ENCODE data around the gene INPP5A. TPM values are rescaled to one million over a fixed set of nuclear protein-coding genes. Genes with fewer than 3 reads are reported as not detected.

Gene INPP5A
- total RNA-seq, 4 donors from 2014 or later: 34.8 to 80.8 (median 52.8) TPM

- no peaks in the 10 kb centered on the region for H3K36me3 ChIP-seq
- DNase-seq: no peak
- intact Hi-C loops (cut with DNase I; ENCODE audit: low total_unique reads): no loop called here
- H3K9me3 ChIP-seq: no peaks in the 10 kb centered on the region
- no peak overlapping the region for H3K27ac ChIP-seq
- in situ Hi-C loops (cut with MboI; ENCODE audit: low pct_ligation_motif_present in 1 of 4, low pct_unique_long_range_greater_than_20kb in 1 of 4, low sequenced_read_pairs in 3 of 4): no loop called here
- no peaks in the 10 kb centered on the region for H3K27me3 ChIP-seq
- H3K4me3 ChIP-seq: no peak overlapping the region
- no peaks in the 10 kb centered on the region for H3K4me1 ChIP-seq
- no peak for TF ChIP-seq CTCF (IDR thresholded peaks at IDR 0.05)
- TF ChIP-seq POLR2A (IDR thresholded peaks at IDR 0.05): no peak
- no peak for TF ChIP-seq POLR2AphosphoS5 (IDR thresholded peaks at IDR 0.05)
- TF ChIP-seq EP300 (IDR thresholded peaks at IDR 0.05; ENCODE audit: low read depth): no peak
- 61 to 90% methylated on average over 2 to 21 of the region's 21 CpGs for WGBS, 2 donors (ENCODE audit: low coverage in 1 of 2)
Measured at GRCh38 chr10:132805599-132805998, 268.0 kb downstream of the INPP5A start.

GRCh38 chr10:132806110-132806509 is 268.5 kb downstream of the INPP5A start:
- no peaks in the 10 kb centered on the region for H3K36me3 ChIP-seq
- H3K4me3 ChIP-seq: no peak overlapping the region
- H3K27me3 ChIP-seq: no peaks in the 10 kb centered on the region
- H3K27ac ChIP-seq: no peak overlapping the region
- no peaks in the 10 kb centered on the region for H3K9me3 ChIP-seq
- no peak for DNase-seq
- TF ChIP-seq EP300 (IDR thresholded peaks at IDR 0.05; ENCODE audit: low read depth): no peak
- TF ChIP-seq POLR2AphosphoS5 (IDR thresholded peaks at IDR 0.05): no peak
- no peak for TF ChIP-seq CTCF (IDR thresholded peaks at IDR 0.05)
- no peak for TF ChIP-seq POLR2A (IDR thresholded peaks at IDR 0.05)
- H3K4me1 ChIP-seq: no peaks in the 10 kb centered on the region
- WGBS, 2 donors (ENCODE audit: low coverage in 1 of 2): 43 to 59% methylated on average over 7 of the region's 7 CpGs
- in situ Hi-C loops (cut with MboI; ENCODE audit: low pct_ligation_motif_present in 1 of 4, low pct_unique_long_range_greater_than_20kb in 1 of 4, low sequenced_read_pairs in 3 of 4): no loop called here
- intact Hi-C loops (cut with DNase I; ENCODE audit: low total_unique reads): no loop called here

GRCh38 chr10:132806561-132807003 is 269.0 kb downstream of the INPP5A start:
- Histone ChIP-seq H3K4me3 (no peak overlapping the region), H3K36me3 (no peaks in the 10 kb centered on the region), H3K9me3 (no peaks in the 10 kb centered on the region), H3K27me3 (no peaks in the 10 kb centered on the region), H3K4me1 (no peaks in the 10 kb centered on the region), H3K27ac (no peak overlapping the region)
- in situ Hi-C loops (cut with MboI; ENCODE audit: low pct_ligation_motif_present in 1 of 4, low pct_unique_long_range_greater_than_20kb in 1 of 4, low sequenced_read_pairs in 3 of 4) (no loop called here), intact Hi-C loops (cut with DNase I; ENCODE audit: low total_unique reads) (no loop called here)
- no peak for DNase-seq
- TF ChIP-seq EP300 (IDR thresholded peaks at IDR 0.05; ENCODE audit: low read depth): no peak
- no peak for TF ChIP-seq CTCF (IDR thresholded peaks at IDR 0.05)
- no peak for TF ChIP-seq POLR2A (IDR thresholded peaks at IDR 0.05)
- TF ChIP-seq POLR2AphosphoS5 (IDR thresholded peaks at IDR 0.05): no peak
- 82 to 96% methylated on average over 7 to 24 of the region's 25 CpGs for WGBS, 2 donors (ENCODE audit: low coverage in 1 of 2)

- intact Hi-C loops (cut with DNase I; ENCODE audit: low total_unique reads): no loop called here
Measured at GRCh38 chr10:132807621-132808049, 270.0 kb downstream of the INPP5A start.

More at GRCh38 chr10:132807621-132808049, 270.0 kb downstream of the INPP5A start:
- in situ Hi-C loops (cut with MboI; ENCODE audit: low pct_ligation_motif_present in 1 of 4, low pct_unique_long_range_greater_than_20kb in 1 of 4, low sequenced_read_pairs in 3 of 4): no loop called here
- H3K4me1 ChIP-seq: no peaks in the 10 kb centered on the region
- H3K36me3 ChIP-seq: no peaks in the 10 kb centered on the region
- 84% methylated on average over 23 of the region's 27 CpGs; no CpG with 5 or more reads in 1 of the 2 donors for WGBS, 2 donors (ENCODE audit: low coverage in 1 of 2)
- H3K9me3 ChIP-seq: no peaks in the 10 kb centered on the region
- H3K27ac ChIP-seq: no peak overlapping the region
- H3K27me3 ChIP-seq: no peaks in the 10 kb centered on the region
- no peak overlapping the region for H3K4me3 ChIP-seq
- no peak for TF ChIP-seq POLR2AphosphoS5 (IDR thresholded peaks at IDR 0.05)
- no peak for TF ChIP-seq POLR2A (IDR thresholded peaks at IDR 0.05)
- TF ChIP-seq CTCF (IDR thresholded peaks at IDR 0.05): no peak
- no peak for TF ChIP-seq EP300 (IDR thresholded peaks at IDR 0.05; ENCODE audit: low read depth)
- no peak for DNase-seq

Measured in transverse colon (tissue), 4 donors.